ENCODE results near the gene ULK4. TPM values are rescaled to one million over a fixed set of nuclear protein-coding genes. Genes with fewer than 3 reads are reported as not detected.
"Not testable (repeated sequence)": the region's sequence is repeated elsewhere in the genome, so short reads cannot be mapped to it uniquely, and the experiment has no call there.

The ULK4 gene
- total RNA-seq, 2 experiments from 2014 or later = 21.0 to 21.6 TPM

DNA sequence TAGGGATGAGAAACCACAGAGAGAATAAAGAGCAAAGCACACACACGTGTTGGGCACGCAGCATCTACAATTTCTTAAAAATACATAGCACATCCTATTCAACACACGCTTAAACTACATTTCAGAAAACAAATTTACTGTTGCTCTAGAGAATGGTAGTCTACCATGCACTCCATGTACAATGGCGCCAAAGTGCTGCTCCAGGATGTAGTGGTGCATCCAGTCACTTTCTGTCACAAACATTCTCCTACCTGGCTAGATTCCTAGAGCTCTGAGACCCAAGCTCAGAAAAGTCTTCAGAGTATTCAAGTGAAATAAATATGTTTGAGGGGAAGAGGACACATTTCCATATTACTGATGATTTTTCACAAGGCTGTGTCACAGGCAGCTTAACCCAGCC, 388.3 kb downstream of the ULK4 start:
- Mint-ChIP-seq H3K4me3 (no peak overlapping the region), H3K27me3 (no peaks in the 10 kb centered on the region), H3K36me3 (ENCODE audit: low read depth) (no peaks in the 10 kb centered on the region), H3K4me1 (no peaks in the 10 kb centered on the region), H3K9me3 (no peaks in the 10 kb centered on the region), H3K27ac (no peak overlapping the region)
- ChIA-PET POLR2A (no interaction called here), CTCF (no interaction called here)
- DNase-seq = no peak

DNA sequence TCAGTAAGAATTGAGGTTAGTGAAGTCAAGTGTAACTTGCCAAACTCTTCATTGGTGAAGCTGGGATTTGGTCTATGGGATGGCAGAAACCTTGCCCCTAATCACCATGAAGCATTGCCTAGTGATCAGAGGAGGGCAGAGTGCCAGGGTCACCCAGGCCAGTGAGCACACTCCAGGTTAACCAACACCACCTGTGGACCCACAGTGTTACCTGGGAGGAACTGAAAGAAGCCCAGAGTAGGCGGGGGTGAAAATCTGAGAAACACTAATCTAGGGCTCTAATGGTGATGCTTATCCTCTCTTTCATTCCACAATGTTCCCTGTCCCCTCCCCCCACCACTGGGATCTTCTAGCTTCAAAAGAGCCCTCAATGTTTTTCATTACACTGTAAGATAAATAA, 389.8 kb downstream of the ULK4 start:
- ChIA-PET CTCF (interaction anchor here (0.7 kb wide), 1 partner anchor 43 kb away, joined by 5 read pairs; no protein-coding TSS in a partner anchor), POLR2A (no interaction called here)
- H3K4me1 Mint-ChIP-seq = no peaks in the 10 kb centered on the region
- no peaks in the 10 kb centered on the region for H3K27me3 Mint-ChIP-seq
- no peak overlapping the region for H3K27ac Mint-ChIP-seq
- H3K4me3 Mint-ChIP-seq = no peak overlapping the region
- DNase-seq = no peak
- H3K36me3 Mint-ChIP-seq (ENCODE audit: low read depth) = no peaks in the 10 kb centered on the region
- no peaks in the 10 kb centered on the region for H3K9me3 Mint-ChIP-seq

- H3K4me1 Mint-ChIP-seq = no peaks in the 10 kb centered on the region
- DNase-seq = no peak
- H3K27ac Mint-ChIP-seq = no peak overlapping the region
- H3K27me3 Mint-ChIP-seq = no peaks in the 10 kb centered on the region
- ChIA-PET CTCF (no interaction called here), POLR2A (no interaction called here)
- peaks cover under 1% of the 10 kb centered on the region for H3K36me3 Mint-ChIP-seq (ENCODE audit: low read depth)
- no peak overlapping the region for H3K4me3 Mint-ChIP-seq
- no peaks in the 10 kb centered on the region for H3K9me3 Mint-ChIP-seq
These were observed 392.1 kb downstream of the ULK4 start for GRCh38 chr3:41569632-41570305.

- H3K27me3 Mint-ChIP-seq = peaks cover 2% of the 10 kb centered on the region
- H3K4me3 Mint-ChIP-seq = no peak overlapping the region
- H3K36me3 Mint-ChIP-seq (ENCODE audit: low read depth) = peaks cover 1% of the 10 kb centered on the region
- no peak for DNase-seq
- CTCF ChIA-PET = no interaction called here
- POLR2A ChIA-PET = no interaction called here
- no peaks in the 10 kb centered on the region for H3K4me1 Mint-ChIP-seq
- H3K27ac Mint-ChIP-seq = no peak overlapping the region
- peaks cover 3% of the 10 kb centered on the region for H3K9me3 Mint-ChIP-seq
These were observed 395.9 kb downstream of the ULK4 start for GRCh38 chr3:41565948-41566514.

GRCh38 chr3:41565003-41565402, 396.9 kb downstream of the ULK4 start:
- Mint-ChIP-seq H3K4me3 (no peak overlapping the region), H3K27me3 (peaks cover 2% of the 10 kb centered on the region), H3K36me3 (ENCODE audit: low read depth) (peaks cover 1% of the 10 kb centered on the region), H3K4me1 (no peaks in the 10 kb centered on the region), H3K9me3 (peaks cover 3% of the 10 kb centered on the region), H3K27ac (no peak overlapping the region)
- CTCF ChIA-PET = no interaction called here
- no peak for DNase-seq
- POLR2A ChIA-PET = no interaction called here

DNA sequence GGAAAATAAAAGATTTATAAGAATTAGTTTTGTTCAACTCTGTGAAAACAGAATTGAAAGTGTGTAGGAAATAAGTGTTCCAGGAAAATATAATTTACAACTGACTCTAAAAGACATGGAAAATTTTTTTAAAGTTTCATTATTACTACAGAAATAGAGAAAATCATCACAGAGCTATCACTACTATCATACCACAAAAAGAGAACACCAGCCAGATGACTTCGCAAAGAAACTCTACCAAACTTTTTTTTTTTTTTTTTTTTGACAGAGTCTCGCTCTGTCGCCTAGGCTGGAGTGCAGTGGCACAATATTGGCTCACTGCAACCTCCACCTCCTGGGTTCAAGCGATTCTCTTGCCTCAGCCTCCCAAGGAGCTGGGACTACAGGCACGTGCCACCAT, 405.7 kb downstream of the ULK4 start:
- H3K27me3 Mint-ChIP-seq; DNase-seq; H3K9me3 Mint-ChIP-seq; H3K36me3 Mint-ChIP-seq (ENCODE audit: low read depth); POLR2A ChIA-PET; H3K4me1 Mint-ChIP-seq; H3K27ac Mint-ChIP-seq; H3K4me3 Mint-ChIP-seq: not testable (repeated sequence)
- CTCF ChIA-PET = interaction anchor here (0.7 kb wide), 1 partner anchor 11 kb away, joined by 4 read pairs; no protein-coding TSS in a partner anchor

DNA sequence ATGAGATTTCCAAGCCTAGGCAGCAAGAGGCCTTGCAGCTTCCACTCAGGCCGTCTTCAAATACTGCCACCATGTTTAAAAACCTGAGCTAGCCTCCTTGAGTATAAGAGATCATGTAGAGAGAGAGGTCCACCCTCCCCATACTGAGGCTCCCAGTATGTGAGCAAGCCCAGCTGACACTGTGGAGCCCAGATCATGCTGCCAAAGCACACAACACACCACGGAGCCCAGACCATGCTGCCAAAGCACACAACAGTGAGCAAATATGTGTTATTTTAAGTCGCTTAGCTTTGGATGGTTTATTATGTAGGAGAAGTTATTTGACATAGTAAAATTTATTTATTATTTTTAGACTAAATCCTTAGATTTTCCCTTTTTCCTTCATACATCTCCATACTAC, 428.9 kb downstream of the ULK4 start:
- CTCF ChIA-PET = no interaction called here
- no peak overlapping the region for H3K4me3 Mint-ChIP-seq
- peaks cover 3% of the 10 kb centered on the region for H3K9me3 Mint-ChIP-seq
- no peaks in the 10 kb centered on the region for H3K36me3 Mint-ChIP-seq (ENCODE audit: low read depth)
- POLR2A ChIA-PET = no interaction called here
- H3K4me1 Mint-ChIP-seq = no peaks in the 10 kb centered on the region
- DNase-seq = no peak
- H3K27me3 Mint-ChIP-seq = no peaks in the 10 kb centered on the region
- H3K27ac Mint-ChIP-seq = no peak overlapping the region

- H3K27ac Mint-ChIP-seq = no peak overlapping the region
- H3K9me3 Mint-ChIP-seq = peaks cover 3% of the 10 kb centered on the region
- H3K27me3 Mint-ChIP-seq = no peaks in the 10 kb centered on the region
- no peak overlapping the region for H3K4me3 Mint-ChIP-seq
- no peaks in the 10 kb centered on the region for H3K36me3 Mint-ChIP-seq (ENCODE audit: low read depth)
- CTCF ChIA-PET = no interaction called here
- DNase-seq = no peak
- POLR2A ChIA-PET = no interaction called here
- H3K4me1 Mint-ChIP-seq = peaks cover 11% of the 10 kb centered on the region
These were observed 434.8 kb downstream of the ULK4 start for GRCh38 chr3:41526995-41527573.

DNA sequence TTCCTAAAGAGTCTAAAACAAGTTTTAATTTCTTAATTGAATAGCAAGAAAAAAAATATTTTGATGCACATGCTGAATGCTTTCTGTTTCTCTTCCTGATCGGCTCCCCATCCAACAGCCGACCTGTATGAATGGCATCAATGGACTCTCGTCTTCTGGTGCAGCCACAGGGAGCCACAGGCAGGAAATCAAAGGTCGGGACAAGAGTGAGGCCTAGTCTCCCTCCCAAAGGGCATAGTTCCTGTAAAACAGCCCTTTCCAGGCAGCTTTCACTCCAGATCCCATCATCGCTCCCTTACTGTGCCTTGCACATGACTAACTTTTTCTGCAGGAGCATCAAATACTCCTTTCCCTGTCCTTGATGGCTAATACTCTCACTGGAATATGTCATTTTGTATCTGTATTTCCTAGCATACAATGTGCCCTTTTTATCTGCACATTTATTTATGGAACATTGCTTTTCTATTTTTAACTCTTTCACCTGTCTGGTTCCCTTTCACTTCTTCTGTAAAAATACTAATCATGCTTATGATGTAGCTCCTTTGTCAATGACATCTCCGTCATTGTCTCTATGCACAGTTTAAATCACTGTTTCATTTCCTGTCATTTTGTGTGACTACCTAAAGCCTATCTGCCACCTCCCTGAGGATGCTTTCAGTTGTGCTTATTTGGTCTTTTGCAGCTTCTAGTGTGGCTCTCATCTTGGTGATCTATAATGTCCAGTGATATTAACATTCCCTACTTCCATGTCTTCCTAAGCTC, 436.4 kb downstream of the ULK4 start:
- peaks cover 12% of the 10 kb centered on the region for H3K4me1 Mint-ChIP-seq
- no peaks in the 10 kb centered on the region for H3K27me3 Mint-ChIP-seq

DNA sequence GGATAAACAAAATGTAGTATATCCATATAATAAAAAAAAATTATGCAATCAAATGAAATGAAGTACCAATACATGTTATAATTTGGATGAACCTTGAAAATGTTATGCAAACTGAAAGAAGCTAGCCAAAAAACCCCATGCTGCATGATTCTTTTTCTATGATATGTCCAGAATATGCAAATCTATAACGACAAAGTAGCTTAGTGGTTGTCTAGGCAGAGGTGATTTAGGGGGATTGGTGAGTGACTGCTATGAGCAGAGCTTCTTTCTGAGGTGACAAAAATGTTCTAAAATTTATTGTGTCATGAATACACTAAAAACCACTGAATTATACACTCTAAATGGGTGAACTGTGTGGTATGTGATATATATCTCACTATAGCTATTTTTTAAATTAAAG, 438.0 kb downstream of the ULK4 start:
- Mint-ChIP-seq H3K27me3 (no peaks in the 10 kb centered on the region), H3K27ac (no peak overlapping the region), H3K36me3 (ENCODE audit: low read depth) (no peaks in the 10 kb centered on the region), H3K4me1 (peaks cover 12% of the 10 kb centered on the region), H3K4me3 (no peak overlapping the region), H3K9me3 (no peaks in the 10 kb centered on the region)
- no peak for DNase-seq
- CTCF ChIA-PET = no interaction called here
- POLR2A ChIA-PET = no interaction called here

More for the DNA sequence above, 436.4 kb downstream of the ULK4 start:
- Mint-ChIP-seq H3K4me3 (no peak overlapping the region), H3K36me3 (ENCODE audit: low read depth) (no peaks in the 10 kb centered on the region), H3K27ac (no peak overlapping the region), H3K9me3 (peaks cover 3% of the 10 kb centered on the region)
- ChIA-PET CTCF (no interaction called here), POLR2A (no interaction called here)
- no peak for DNase-seq

DNA sequence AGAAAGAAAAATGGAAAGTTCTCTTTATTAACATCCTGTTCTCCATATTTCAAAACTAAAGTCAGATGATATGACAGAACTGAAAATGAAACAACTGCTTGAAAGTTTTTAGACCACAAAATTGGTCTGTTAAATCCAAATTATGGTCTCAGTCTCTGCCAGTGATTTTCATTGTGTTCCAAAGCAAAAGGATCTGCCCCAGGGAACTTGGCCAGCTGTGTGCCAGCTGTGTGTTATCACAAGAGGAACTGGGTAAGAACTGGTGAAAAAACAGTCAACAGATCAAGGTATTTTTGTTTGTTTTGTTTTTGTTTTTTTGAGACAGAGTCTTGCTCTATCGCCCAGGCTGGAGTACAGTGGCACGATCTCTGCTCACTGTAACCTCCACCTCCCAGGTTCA, 439.3 kb downstream of the ULK4 start:
- ChIA-PET POLR2A (no interaction called here), CTCF (no interaction called here)
- no peaks in the 10 kb centered on the region for H3K27me3 Mint-ChIP-seq
- no peaks in the 10 kb centered on the region for H3K36me3 Mint-ChIP-seq (ENCODE audit: low read depth)
- H3K9me3 Mint-ChIP-seq = no peaks in the 10 kb centered on the region
- no peak overlapping the region for H3K4me3 Mint-ChIP-seq
- peaks cover 12% of the 10 kb centered on the region for H3K4me1 Mint-ChIP-seq
- no peak for DNase-seq
- no peak overlapping the region for H3K27ac Mint-ChIP-seq

- ChIA-PET POLR2A (no interaction called here), CTCF (interaction anchor here (1.0 kb wide), 1 partner anchor 13 kb away, joined by 3 read pairs; no protein-coding TSS in a partner anchor)
- peaks cover 4% of the 10 kb centered on the region for H3K9me3 Mint-ChIP-seq
- no peak for DNase-seq
- no peaks in the 10 kb centered on the region for H3K27me3 Mint-ChIP-seq
- no peaks in the 10 kb centered on the region for H3K36me3 Mint-ChIP-seq (ENCODE audit: low read depth)
- H3K4me3 Mint-ChIP-seq = no peak overlapping the region
- no peak overlapping the region for H3K27ac Mint-ChIP-seq
- peaks cover 12% of the 10 kb centered on the region for H3K4me1 Mint-ChIP-seq
These were observed 440.8 kb downstream of the ULK4 start for GRCh38 chr3:41521010-41521655.

DNA sequence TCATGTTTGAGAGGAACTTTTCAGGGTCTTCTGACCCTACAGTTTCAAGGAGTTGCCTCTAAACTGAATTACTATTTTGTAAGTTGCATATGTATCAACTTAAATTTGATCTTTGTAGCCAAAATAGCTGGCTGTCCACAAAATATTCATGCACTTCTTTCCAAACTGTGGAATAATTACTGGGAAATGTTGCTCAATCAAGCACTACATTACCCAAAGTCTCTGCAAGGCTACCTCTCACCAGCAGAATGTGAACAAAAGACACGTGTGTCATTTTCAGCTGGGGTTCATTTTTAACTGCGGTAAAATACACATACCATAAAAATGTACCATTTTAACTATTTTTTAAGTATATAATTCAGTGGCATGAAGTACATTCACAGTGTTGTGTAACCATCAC, 442.2 kb downstream of the ULK4 start:
- DNase-seq = no peak
- no peaks in the 10 kb centered on the region for H3K27me3 Mint-ChIP-seq
- peaks cover 10% of the 10 kb centered on the region for H3K4me1 Mint-ChIP-seq
- H3K9me3 Mint-ChIP-seq = peaks cover 8% of the 10 kb centered on the region
- no peak overlapping the region for H3K27ac Mint-ChIP-seq
- H3K4me3 Mint-ChIP-seq = no peak overlapping the region
- ChIA-PET POLR2A (no interaction called here), CTCF (no interaction called here)
- H3K36me3 Mint-ChIP-seq (ENCODE audit: low read depth) = peaks cover 4% of the 10 kb centered on the region
